Nasal cavity respiratory epithelium epithelial cell of viscerocranial mucosa (primary cell): ENCODE data around the gene OR9G1. TPM values are rescaled to one million over a fixed set of nuclear protein-coding genes. Genes with fewer than 3 reads are reported as not detected.

ENCODE experiments used
- total RNA-seq: library from RNA; depleted of rRNA; stranded (reverse); fragments of >200 nt; gene quantifications from 2 replicates; pipeline ENCODE4 v1.2.3, GENCODE V29; 2014

The OR9G1 gene, protein sequence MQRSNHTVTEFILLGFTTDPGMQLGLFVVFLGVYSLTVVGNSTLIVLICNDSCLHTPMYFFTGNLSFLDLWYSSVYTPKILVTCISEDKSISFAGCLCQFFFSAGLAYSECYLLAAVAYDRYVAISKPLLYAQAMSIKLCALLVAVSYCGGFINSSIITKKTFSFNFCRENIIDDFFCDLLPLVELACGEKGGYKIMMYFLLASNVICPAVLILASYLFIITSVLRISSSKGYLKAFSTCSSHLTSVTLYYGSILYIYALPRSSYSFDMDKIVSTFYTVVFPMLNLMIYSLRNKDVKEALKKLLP
- not detected in 2 replicates for total RNA-seq

DNA sequence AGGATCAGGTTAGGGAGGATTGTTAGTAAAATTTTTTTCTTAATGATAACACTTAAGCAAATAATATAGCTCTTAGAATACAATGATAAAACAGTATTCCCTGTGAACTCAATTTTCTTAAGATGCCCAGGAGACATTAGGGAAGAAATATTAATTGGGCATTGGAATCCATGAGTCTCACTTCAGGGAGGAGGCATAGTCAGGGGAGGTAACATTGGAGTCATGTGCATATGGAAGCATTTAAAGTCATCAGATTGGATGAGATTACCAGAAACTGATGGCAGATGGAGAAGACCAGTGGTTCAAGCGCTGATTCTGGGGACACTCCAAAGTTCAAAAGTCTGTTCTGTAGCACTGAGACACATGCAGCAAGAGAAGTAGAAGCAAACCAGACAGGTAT is at the start of gene OR9G1:
OR9G1 (plus strand) TSS at position 301 of the 400 bp plus-strand sequence. CDS start 1,293 bp downstream, outside the sequence.

DNA sequence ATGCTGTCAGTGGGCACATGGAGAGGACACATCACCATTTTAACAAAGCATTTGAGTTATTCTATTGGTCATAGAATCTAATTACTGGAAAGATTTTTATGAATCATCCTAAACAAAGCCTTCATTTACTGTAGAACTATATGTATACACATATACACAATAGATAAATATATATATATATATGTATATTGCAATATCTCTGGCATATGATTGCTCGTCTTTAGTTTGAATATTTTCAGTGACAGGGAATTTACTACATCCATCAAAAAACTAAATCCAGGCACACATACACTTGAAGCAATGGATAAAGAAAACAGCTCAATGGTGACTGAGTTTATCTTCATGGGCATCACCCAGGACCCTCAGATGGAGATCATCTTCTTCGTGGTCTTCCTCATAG is 35.5 kb upstream of the OR9G1 start, which contains the start of gene OR5AR1:
OR5AR1 (plus strand) TSS at position 301 of the 400 bp plus-strand sequence; CDS start at position 301, 0 bp downstream.

DNA sequence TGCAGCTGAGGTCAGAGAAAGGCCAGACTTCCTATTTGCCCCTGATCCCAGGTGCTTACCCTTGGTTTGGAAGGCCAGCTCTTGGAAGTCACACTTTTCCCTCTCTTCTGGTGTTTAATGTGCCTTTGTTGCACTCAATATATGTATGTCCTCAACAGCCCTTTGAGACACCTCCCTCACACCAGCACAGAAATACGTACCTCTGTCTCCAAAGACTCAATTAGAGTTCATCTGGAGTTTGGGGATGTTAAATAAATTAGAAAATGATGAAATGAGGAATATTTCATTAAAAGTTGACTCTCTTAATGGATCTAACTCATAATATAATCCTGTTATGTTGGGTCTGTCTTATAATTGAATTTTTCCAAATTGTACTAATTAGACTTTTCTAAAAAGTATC is 49.7 kb downstream of the OR9G1 start, which contains the start of gene OR9G4:
OR9G4 (minus strand) TSS at position 101 of the 400 bp plus-strand sequence. CDS start 4,931 bp downstream, outside the sequence.

Other genes starting within 250 kb of the OR9G1 start
- gene OR5M3, start 225.7 kb upstream of the OR9G1 start, total RNA-seq = not detected in 2 replicates
- not detected in 2 replicates for gene OR5M8, start 207.7 kb upstream of the OR9G1 start, total RNA-seq
- gene OR5M11, start 155.8 kb upstream of the OR9G1 start, total RNA-seq = not detected in 2 replicates
- gene OR5M10, start 121.4 kb upstream of the OR9G1 start, total RNA-seq = not detected in 2 replicates
- gene OR5M1, start 84.2 kb upstream of the OR9G1 start, total RNA-seq = not detected in 2 replicates
- gene OR5AP2, start 56.7 kb upstream of the OR9G1 start, total RNA-seq = not detected in 2 replicates
- gene OR5AR1, start 35.4 kb upstream of the OR9G1 start, total RNA-seq = not detected in 2 replicates
- not detected in 2 replicates for gene OR9G4, start 49.6 kb downstream of the OR9G1 start, total RNA-seq